Measurements from ENCODE around the gene ABHD17A. TPM values are rescaled to one million over a fixed set of nuclear protein-coding genes. Genes with fewer than 3 reads are reported as not detected.

The ABHD17A gene
- total RNA-seq, 2 donors from 2014 or later = 96.8 to 143 TPM

- H3K27ac ChIP-seq = no peak overlapping the region
- ATAC-seq (ENCODE audit: insufficient number of reproducible peaks, low FRiP score, low read depth) (no peak), DNase-seq (ENCODE audit: low spot score) (no peak)
- H3K9me3 ChIP-seq = no peaks in the 10 kb centered on the region
- no peaks in the 10 kb centered on the region for H3K4me1 ChIP-seq (ENCODE audit: control insufficient read depth in 1 of 2, low read depth in 2 of 2)
- no peak for TF ChIP-seq CTCF (IDR thresholded peaks at IDR 0.05)
- no peak overlapping the region for H3K4me3 ChIP-seq
- H3K27me3 ChIP-seq (replicated peaks; ENCODE audit: insufficient read depth) = no peaks in the 10 kb centered on the region
- H3K36me3 ChIP-seq = peaks cover 42% of the 10 kb centered on the region
Observed at GRCh38 chr19:1921825-1922224, 36.5 kb upstream of the ABHD17A start.

GRCh38 chr19:1921326-1921725, 36.0 kb upstream of the ABHD17A start:
- DNase-seq (ENCODE audit: low spot score) (no peak), ATAC-seq (ENCODE audit: insufficient number of reproducible peaks, low FRiP score, low read depth) (no peak)
- no peaks in the 10 kb centered on the region for H3K27me3 ChIP-seq (replicated peaks; ENCODE audit: insufficient read depth)
- H3K4me1 ChIP-seq (ENCODE audit: control insufficient read depth in 1 of 2, low read depth in 2 of 2) = no peaks in the 10 kb centered on the region
- H3K36me3 ChIP-seq = peaks cover 42% of the 10 kb centered on the region
- no peaks in the 10 kb centered on the region for H3K9me3 ChIP-seq
- no peak overlapping the region for H3K27ac ChIP-seq
- TF ChIP-seq CTCF (IDR thresholded peaks at IDR 0.05) = no peak
- no peak overlapping the region for H3K4me3 ChIP-seq

GRCh38 chr19:1920644-1921043, 35.3 kb upstream of the ABHD17A start:
- Histone ChIP-seq H3K4me1 (ENCODE audit: control insufficient read depth in 1 of 2, low read depth in 2 of 2) (no peaks in the 10 kb centered on the region), H3K9me3 (no peaks in the 10 kb centered on the region), H3K36me3 (peaks cover 42% of the 10 kb centered on the region), H3K27ac (no peak overlapping the region), H3K4me3 (no peak overlapping the region), H3K27me3 (replicated peaks; ENCODE audit: insufficient read depth) (no peaks in the 10 kb centered on the region)
- ATAC-seq (ENCODE audit: insufficient number of reproducible peaks, low FRiP score, low read depth) (no peak), DNase-seq (ENCODE audit: low spot score) (no peak)
- TF ChIP-seq CTCF (IDR thresholded peaks at IDR 0.05) = no peak

- no peak overlapping the region for H3K27ac ChIP-seq
- no peak for ATAC-seq (ENCODE audit: insufficient number of reproducible peaks, low FRiP score, low read depth)
- DNase-seq (ENCODE audit: low spot score) = no peak
- no peaks in the 10 kb centered on the region for H3K9me3 ChIP-seq
- TF ChIP-seq CTCF (IDR thresholded peaks at IDR 0.05) = no peak
- peaks cover 35% of the 10 kb centered on the region for H3K36me3 ChIP-seq
- H3K27me3 ChIP-seq (replicated peaks; ENCODE audit: insufficient read depth) = no peaks in the 10 kb centered on the region
- H3K4me3 ChIP-seq = no peak overlapping the region
- no peaks in the 10 kb centered on the region for H3K4me1 ChIP-seq (ENCODE audit: control insufficient read depth in 1 of 2, low read depth in 2 of 2)
Observed at GRCh38 chr19:1918975-1919374, 33.7 kb upstream of the ABHD17A start.

GRCh38 chr19:1917926-1918325, 32.6 kb upstream of the ABHD17A start:
- no peak for ATAC-seq (ENCODE audit: insufficient number of reproducible peaks, low FRiP score, low read depth)
- Histone ChIP-seq H3K27me3 (replicated peaks; ENCODE audit: insufficient read depth) (no peaks in the 10 kb centered on the region), H3K9me3 (no peaks in the 10 kb centered on the region), H3K36me3 (peaks cover 39% of the 10 kb centered on the region), H3K27ac (no peak overlapping the region), H3K4me3 (no peak overlapping the region), H3K4me1 (ENCODE audit: control insufficient read depth in 1 of 2, low read depth in 2 of 2) (no peaks in the 10 kb centered on the region)
- TF ChIP-seq CTCF (IDR thresholded peaks at IDR 0.05) = no peak
- DNase-seq (ENCODE audit: low spot score) = no peak

Measured in thoracic aorta (tissue), 2 donors.